GM21423 (cell line): ENCODE data around the gene CCDC74B.
"Not testable (repeated sequence)": the region's sequence is repeated elsewhere in the genome, so short reads cannot be mapped to it uniquely, and the experiment has no call there.

ENCODE experiments used
- ATAC-seq: cut with Tn5 transposase; IDR thresholded peaks from one replicate; pipeline ENCODE4 v1.9.1; 2021; ENCODE audit warnings: mild to moderate bottlenecking, moderate library complexity; ENCODE audit not compliant: unreplicated experiment

Gene CCDC74B

GRCh38 chr2:130120924-130121323, 24.0 kb downstream of the CCDC74B start:
- ATAC-seq: not testable (repeated sequence)

DNA sequence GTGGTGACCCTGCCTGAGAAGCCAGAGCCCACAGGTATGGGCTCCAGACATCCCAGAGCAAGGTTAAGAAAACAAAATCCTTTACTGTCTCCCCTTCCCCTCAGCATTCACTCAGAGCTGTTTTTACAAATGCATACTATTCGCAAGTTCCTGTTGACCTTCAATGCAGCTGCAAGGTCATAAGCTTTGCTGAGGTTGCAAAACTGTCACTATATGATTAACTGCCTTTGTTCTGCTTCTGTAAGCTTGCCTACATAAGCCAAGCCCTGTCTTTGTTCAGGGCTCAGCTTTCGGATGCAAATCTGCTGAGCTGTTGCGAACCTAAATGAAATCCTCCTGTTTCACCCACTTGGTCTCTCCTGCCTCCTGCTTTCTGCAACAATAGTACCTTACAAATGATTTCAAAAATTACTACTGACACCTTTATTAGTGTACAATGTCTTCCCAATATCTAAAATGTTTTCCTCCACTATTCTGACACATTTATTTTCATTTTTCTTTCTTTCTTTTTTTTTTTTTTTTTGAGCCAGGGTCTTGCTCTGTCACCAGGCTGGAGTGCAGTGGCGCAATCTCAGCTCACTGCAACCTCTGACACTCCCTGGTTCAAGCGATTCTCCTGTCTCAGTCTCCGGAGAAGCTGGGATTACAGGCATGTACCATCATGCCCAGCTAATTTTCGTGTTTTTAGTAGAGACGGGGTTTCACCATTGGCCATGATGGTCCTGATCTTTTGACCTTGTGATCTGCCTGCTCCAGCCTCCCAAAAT, 42.1 kb downstream of the CCDC74B start:
- ATAC-seq: not testable (repeated sequence)
